Fibroblast of mammary gland (primary cell): ENCODE measurements around the gene COL4A6.

ENCODE experiments used
- DNase-seq: peaks from one replicate; pipeline ENCODE4 v3.0.0-alpha.2; 2010; ENCODE audit warnings: low read depth
- H3K4me3 ChIP-seq: 2 replicates; pipeline ENCODE4 v1.5.1; 2011; ENCODE audit warnings: low read depth, mild to moderate bottlenecking, low read length, moderate library complexity; ENCODE audit not compliant: control insufficient read depth
- TF ChIP-seq, protein P1 (sequence below): conservative IDR thresholded peaks from 2 replicates; pipeline ENCODE4 v1.5.1; 2011; ENCODE audit warnings: low read depth, low read length, inconsistent platforms; ENCODE audit not compliant: control insufficient read depth, insufficient read depth

The COL4A6 gene

DNA sequence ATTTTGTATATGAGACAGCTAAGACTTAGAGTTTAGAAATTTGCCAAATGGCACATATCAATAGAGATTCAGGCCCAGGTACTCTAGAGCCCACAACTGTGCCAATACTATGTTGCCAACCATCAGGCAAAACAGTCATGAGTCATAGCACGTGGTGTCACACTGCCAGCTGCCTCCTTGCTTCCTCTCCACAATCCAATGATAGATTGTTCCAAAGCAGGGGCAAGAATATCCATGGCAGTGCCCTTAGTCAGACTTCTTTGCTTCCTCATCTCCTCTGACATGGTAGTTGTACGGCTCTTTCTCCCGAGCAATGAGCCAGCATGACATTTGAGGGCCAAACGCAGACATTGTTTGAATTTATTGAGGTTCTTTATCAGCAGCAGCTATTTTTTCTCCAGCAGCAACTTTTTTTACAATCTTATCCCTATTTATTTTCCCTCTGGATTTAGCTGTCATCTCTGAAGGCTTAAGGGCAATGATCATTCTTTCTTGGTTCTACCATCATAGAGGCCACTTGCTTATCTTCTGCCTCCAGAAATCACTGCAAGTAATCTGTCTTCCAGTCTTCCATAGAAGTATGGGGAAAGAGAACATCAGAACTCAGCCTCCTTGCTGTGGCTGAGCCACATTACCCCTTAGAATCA is 169.7 kb downstream of the COL4A6 start:
- DNase-seq: peak; percentile 20
- no peak overlapping the region for H3K4me3 ChIP-seq
- TF ChIP-seq, protein P1, sequence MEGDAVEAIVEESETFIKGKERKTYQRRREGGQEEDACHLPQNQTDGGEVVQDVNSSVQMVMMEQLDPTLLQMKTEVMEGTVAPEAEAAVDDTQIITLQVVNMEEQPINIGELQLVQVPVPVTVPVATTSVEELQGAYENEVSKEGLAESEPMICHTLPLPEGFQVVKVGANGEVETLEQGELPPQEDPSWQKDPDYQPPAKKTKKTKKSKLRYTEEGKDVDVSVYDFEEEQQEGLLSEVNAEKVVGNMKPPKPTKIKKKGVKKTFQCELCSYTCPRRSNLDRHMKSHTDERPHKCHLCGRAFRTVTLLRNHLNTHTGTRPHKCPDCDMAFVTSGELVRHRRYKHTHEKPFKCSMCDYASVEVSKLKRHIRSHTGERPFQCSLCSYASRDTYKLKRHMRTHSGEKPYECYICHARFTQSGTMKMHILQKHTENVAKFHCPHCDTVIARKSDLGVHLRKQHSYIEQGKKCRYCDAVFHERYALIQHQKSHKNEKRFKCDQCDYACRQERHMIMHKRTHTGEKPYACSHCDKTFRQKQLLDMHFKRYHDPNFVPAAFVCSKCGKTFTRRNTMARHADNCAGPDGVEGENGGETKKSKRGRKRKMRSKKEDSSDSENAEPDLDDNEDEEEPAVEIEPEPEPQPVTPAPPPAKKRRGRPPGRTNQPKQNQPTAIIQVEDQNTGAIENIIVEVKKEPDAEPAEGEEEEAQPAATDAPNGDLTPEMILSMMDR: no peak

DNA sequence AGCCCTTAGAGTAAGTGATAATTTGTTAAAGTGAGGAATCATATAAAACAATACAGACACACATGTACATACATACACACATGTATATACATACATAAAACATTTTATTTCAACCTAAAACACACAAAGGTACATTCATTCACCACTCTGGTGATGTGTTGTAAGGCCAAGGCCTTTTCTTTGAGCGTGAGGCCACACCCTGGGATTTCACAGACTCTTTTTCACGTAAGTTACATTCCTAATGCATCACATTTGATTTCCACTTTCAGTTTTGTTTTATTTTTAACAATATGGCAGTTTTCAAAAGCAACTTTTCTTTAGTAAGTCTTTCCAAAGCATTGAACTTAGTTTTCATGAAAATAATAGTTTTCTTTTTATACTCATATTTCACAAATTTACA is 170.7 kb downstream of the COL4A6 start:
- no peak for DNase-seq
- TF ChIP-seq, protein P1: no peak
- no peak overlapping the region for H3K4me3 ChIP-seq

DNA sequence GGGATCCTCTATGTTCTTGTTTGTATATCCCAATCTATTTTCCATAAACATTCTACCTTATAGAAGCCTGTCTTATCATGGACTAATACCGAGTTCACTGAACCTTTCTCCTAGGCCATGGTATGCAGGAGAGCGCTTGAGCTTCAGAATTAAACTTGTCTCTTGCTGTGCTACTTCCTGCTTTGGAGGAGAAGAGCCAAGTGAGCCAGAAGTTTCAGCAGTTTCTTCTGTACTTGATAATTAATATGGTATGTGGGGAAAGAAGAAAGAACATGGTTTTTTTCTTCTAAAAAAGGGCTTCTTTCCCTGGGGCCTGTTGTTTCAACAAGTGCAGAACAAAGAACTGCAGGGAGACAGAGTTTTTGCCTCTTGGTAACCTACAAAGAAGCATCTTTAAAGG is 173.8 kb downstream of the COL4A6 start:
- peak; percentile 12 for DNase-seq
- no peak overlapping the region for H3K4me3 ChIP-seq
- TF ChIP-seq, protein P1: no peak

DNA sequence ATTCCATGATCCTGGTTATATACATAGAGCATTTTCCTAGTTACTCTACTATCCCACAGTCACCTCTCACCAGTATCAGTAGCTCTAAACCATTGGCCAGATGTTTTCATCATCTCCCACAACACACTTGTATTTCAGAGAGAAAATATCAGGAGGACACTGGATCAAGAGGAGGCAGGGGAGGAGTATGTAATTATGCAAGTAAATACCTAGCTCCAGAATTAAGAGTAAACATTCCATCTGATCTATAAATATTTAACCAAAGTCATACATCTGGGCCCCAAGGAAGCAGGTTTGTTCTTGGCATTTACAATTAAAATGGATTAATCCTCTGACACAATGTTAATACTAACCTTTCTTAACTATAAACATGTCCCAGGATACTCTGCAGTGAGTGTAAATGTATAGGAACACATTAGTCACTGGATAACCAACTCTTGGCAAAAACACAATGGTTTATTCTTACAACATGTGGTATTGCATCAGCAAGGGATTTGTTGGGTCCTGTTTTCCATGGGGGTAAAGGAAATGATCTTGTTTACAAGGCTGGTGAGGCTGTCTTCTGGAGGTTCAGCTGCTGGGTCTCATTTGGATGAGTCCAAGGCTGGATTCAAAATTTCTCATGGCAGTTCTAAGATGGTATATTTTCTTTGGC is 176.5 kb downstream of the COL4A6 start:
- H3K4me3 ChIP-seq: no peak overlapping the region
- peak; percentile 88 for DNase-seq
- TF ChIP-seq, protein P1: no peak

DNA sequence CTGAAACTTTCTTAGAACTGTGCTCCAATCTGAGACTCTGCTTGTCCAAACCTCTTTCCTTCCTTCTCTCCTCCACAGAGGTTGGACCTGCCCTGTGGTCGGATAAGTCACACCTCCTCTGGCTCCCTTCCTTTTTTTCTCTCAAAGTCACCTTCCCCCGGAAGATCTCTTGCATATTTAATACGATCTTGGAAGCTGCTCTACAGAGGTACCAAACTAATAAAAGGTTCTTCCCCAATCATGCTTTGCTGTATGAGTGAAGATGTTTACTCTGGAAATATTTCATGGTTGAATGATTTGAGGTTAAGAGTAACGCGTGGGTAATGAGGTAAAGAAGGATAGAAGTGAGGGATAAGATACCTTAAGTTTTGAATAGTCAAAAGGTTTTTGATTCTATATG is 180.7 kb downstream of the COL4A6 start:
- TF ChIP-seq, protein P1: no peak
- no peak for DNase-seq
- H3K4me3 ChIP-seq: no peak overlapping the region

DNA sequence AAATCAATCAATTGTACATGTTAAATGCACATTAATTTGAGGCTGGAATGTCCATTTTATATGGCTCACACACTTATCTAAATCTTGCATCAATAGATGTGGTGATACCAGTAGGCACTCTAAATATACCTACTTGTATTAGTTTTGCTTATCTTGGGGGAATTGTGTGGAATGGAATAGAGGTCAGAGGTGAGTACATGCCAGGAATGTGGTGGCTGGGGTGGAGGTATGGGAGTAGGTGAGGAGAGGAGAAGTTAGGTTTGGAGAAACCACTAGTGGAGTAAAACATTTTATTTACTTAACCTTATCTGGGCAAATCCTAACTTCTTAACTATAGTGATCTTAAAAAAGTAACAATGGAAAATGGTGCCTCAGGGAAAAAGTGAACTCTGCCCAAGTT is 183.6 kb downstream of the COL4A6 start:
- TF ChIP-seq, protein P1: no peak
- no peak for DNase-seq
- H3K4me3 ChIP-seq: no peak overlapping the region
